HCT116 (cell line): ENCODE data around the gene GSTA4.

Experiments
- CTCF ChIP-seq, 3 experiments: fragments of 200-600 bp in 1 of 3; sonication (generic) in 1 of 3; IDR thresholded peaks in 2 of 3; conservative IDR thresholded peaks in 1 of 3; 2 replicates each; pipeline ENCODE4 v1.5.1; 2012 to 2017; ENCODE audit warnings: low read depth in 2 of 3, low read length in 2 of 3, antibody characterized with exemption in 1 of 3, borderline replicate concordance in 1 of 3, control low read depth in 1 of 3, mild to moderate bottlenecking in 1 of 3, mixed read lengths in 1 of 3, mixed run types in 1 of 3, moderate library complexity in 1 of 3; ENCODE audit not compliant: insufficient read depth in 1 of 3
- EZH2 ChIP-seq: fragments of 200-600 bp; sonication (generic); IDR thresholded peaks from 2 replicates; pipeline ENCODE4 v1.6.1; 2017; ENCODE audit warnings: antibody characterized with exemption, mixed run types
- EZH2phosphoT487 ChIP-seq: fragments of 200-600 bp; IDR thresholded peaks from 2 replicates; pipeline ENCODE4 v1.6.1; 2018; ENCODE audit warnings: antibody characterized with exemption, borderline replicate concordance
- JUND ChIP-seq: IDR thresholded peaks from 2 replicates; pipeline ENCODE4 v1.6.1; 2012
- POLR2A ChIP-seq: IDR thresholded peaks from 2 replicates; pipeline ENCODE4 v1.7.0; 2011; ENCODE audit warnings: borderline replicate concordance; ENCODE audit not compliant: insufficient read depth, insufficient read length; ENCODE audit errors: extremely low read depth
- POLR2AphosphoS5 ChIP-seq: IDR thresholded peaks from 2 replicates; pipeline ENCODE4 v1.6.1; 2011; ENCODE audit warnings: mild to moderate bottlenecking, low read depth, low read length, moderate library complexity
- RAD21 ChIP-seq: IDR thresholded peaks from 2 replicates; pipeline ENCODE4 v1.6.1; 2012; ENCODE audit warnings: low read depth, mild to moderate bottlenecking
- REST ChIP-seq: IDR thresholded peaks from 2 replicates; pipeline ENCODE4 v1.6.1; 2012; ENCODE audit warnings: low read depth
- SRF ChIP-seq: IDR thresholded peaks from 2 replicates; pipeline ENCODE4 v1.6.1; 2012; ENCODE audit warnings: low read depth
- YY1 ChIP-seq: IDR thresholded peaks from 2 replicates; pipeline ENCODE4 v1.6.1; 2011; ENCODE audit warnings: low read length, low read depth, moderate library complexity, mild to moderate bottlenecking; ENCODE audit not compliant: insufficient replicate concordance; ENCODE audit errors: extremely low read depth
- ZNF274 ChIP-seq: fragments of 200-500 bp; sonication (Bioruptor generic); IDR thresholded peaks from 2 replicates; pipeline ENCODE4 v1.6.1; 2014; ENCODE audit warnings: mild to moderate bottlenecking, low read depth, low read length, inconsistent platforms

- TF ChIP-seq POLR2AphosphoS5 (no peak), SRF (peak; percentile 31; the same call in 1 of the 2 replicates), RAD21 (no peak), EZH2 (no peak), CTCF (IDR thresholded peaks at IDR 0.05 in 2 of 3, conservative IDR thresholded peaks at IDR 0.05 in 1 of 3; ENCODE audit: borderline replicate concordance in 1 of 3, insufficient read depth in 1 of 3, low read depth in 2 of 3, low read length in 2 of 3) (no peak), POLR2A (no peak), YY1 (no peak), EZH2phosphoT487 (no peak), ZNF274 (no peak), REST (no peak), JUND (peak; percentile 82)
Observed at GRCh38 chr6:53042112-53042511, 47.0 kb upstream of the GSTA4 start.
